Fibroblast of mammary gland (primary cell): ENCODE results near the gene TLR5.

Experiments used
- DNase-seq: peaks from one replicate; pipeline ENCODE4 v3.0.0-alpha.2; 2010; ENCODE audit warnings: low read depth
- H3K4me3 ChIP-seq: 2 replicates; pipeline ENCODE4 v1.5.1; 2011; ENCODE audit warnings: low read depth, mild to moderate bottlenecking, low read length, moderate library complexity; ENCODE audit not compliant: control insufficient read depth
- TF ChIP-seq, protein P1 (sequence below): conservative IDR thresholded peaks from 2 replicates; pipeline ENCODE4 v1.5.1; 2011; ENCODE audit warnings: low read depth, low read length, inconsistent platforms; ENCODE audit not compliant: control insufficient read depth, insufficient read depth

Gene TLR5

DNA sequence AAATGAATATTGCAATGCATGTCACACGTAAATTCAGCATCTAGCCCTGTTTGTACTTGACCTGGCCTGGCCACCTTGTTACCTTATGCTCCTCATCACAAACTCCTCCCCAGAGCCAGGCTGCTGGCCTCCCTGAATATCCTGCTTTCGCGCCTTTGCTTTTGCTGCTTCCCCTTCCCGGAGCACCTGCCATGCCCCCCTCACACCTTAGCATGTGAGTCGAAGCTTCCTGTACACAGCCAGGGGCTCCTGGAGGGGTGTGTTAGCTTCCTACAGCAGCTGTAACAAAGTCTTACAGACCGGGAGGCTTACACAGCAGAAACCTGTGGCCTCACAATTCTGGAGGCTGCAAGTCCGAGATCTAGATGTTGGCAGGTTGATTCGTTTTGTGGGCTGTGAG, 60.1 kb downstream of the TLR5 start:
- TF ChIP-seq, protein P1, sequence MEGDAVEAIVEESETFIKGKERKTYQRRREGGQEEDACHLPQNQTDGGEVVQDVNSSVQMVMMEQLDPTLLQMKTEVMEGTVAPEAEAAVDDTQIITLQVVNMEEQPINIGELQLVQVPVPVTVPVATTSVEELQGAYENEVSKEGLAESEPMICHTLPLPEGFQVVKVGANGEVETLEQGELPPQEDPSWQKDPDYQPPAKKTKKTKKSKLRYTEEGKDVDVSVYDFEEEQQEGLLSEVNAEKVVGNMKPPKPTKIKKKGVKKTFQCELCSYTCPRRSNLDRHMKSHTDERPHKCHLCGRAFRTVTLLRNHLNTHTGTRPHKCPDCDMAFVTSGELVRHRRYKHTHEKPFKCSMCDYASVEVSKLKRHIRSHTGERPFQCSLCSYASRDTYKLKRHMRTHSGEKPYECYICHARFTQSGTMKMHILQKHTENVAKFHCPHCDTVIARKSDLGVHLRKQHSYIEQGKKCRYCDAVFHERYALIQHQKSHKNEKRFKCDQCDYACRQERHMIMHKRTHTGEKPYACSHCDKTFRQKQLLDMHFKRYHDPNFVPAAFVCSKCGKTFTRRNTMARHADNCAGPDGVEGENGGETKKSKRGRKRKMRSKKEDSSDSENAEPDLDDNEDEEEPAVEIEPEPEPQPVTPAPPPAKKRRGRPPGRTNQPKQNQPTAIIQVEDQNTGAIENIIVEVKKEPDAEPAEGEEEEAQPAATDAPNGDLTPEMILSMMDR, result no peak
- no peak overlapping the region for H3K4me3 ChIP-seq
- DNase-seq, result no peak

DNA sequence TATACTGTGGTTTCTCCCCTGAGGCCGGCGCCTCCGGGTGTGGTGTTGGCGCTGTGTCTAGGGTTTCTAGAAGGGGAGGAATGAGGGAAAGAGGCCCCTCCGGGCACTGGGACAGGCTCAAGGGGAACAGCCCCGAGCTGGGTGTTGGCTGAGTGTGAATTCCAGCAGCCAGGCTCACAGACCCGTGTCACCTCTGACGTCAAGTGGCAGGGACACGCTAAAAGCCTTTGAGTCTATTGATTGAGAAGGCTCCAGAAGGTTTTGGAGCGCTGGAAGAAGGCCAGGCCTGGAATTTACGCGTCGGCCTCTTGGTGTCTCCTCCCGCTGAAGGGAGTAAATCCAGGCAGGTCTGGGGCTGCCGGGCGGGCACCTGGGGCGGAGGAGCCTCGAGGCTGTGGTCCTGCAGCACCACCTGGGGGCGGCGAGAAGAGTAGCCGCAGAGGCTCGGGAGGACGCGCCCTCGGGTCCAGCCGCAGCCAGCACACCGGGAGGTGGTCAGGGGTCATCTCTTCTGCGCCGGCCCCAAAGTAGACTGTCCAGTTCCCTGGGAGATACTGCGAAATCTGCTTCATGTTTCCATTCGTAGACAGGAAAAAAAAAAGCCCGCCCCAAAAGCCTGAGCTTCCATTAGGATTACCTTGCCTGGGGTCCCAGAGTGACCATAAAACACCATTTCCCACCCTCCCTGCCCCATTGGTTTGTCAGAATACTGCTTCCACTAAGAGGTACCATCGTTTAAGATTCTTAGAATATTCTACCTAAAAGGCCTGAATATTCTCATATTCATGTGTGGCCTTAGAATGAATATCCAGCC, 61.7 kb downstream of the TLR5 start:
- DNase-seq, result peak; percentile 89
- TF ChIP-seq, protein P1, result peak; percentile 63
- peak overlapping the region; percentile 40 for H3K4me3 ChIP-seq

DNA sequence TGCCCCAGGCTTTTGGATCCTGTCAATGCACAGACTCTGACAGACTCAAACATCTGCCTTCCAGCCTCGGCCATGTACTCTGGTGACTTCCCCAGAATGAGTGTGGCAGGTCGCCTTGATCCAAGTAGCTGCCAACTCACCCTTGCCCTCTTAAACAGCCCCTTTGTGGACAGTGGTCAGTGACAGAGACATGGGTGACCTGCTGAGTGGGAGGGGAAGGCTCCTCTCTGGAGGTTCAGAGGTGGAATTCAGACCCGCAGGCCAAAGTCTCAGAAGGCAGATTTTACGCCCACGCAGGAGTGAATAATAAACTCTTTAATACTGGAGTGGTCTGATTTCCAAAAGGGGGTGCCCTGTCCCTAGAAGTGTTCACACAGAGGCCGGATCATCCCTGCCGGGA, 63.5 kb downstream of the TLR5 start:
- H3K4me3 ChIP-seq, result no peak overlapping the region
- no peak for DNase-seq
- TF ChIP-seq, protein P1, result no peak

DNA sequence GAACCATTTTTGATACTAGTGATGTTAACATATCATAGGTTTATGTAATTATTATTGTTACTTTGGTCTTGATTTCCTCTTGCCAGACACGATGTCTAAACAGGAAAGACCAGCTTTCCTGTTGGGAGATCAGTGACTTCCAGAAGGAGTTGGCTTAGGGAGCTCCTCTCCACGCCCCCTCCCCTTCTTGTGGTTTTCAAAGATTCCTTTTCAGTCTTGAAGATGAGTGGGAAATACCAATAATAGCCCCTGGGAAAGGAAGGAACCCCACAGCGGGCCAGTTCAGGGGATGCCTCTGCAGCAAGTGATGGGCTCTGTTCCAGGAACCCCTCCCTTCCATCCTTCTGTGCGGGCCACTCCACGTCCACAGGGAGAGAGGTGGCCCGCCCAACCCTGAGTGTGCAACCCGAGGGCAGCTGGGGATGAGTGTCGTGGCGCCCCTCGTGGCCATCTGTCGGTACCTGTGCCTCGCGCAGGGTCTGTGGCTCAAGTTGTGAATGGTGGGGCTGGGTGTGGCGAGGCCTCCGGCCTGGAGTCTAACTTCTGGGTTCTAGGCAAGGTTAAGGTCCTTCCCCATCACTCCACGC, 65.7 kb downstream of the TLR5 start:
- no peak for DNase-seq
- H3K4me3 ChIP-seq, result no peak overlapping the region

DNA sequence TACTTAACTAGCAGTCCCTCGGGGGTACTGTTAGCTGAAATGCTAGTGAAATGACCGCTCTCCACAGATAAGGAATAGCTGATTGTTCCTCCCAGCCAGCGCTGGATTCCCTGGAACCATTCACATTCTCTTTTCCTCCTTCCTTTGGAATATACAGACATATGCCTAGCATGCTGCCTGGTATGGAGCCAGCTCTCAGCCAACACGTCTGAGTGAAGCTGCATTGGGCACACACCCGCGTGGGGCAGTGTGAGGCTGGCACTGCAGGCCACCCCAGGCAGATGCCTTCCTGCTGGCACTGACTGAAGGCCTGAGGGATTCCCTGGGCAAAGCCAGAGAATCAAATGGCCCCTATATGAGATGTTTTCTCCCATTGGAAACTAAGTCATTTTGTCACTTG, 66.7 kb downstream of the TLR5 start:
- TF ChIP-seq, protein P1, result no peak
- DNase-seq, result no peak
- H3K4me3 ChIP-seq, result no peak overlapping the region

More for the DNA sequence above, 65.7 kb downstream of the TLR5 start:
- TF ChIP-seq, protein P1, result no peak

DNA sequence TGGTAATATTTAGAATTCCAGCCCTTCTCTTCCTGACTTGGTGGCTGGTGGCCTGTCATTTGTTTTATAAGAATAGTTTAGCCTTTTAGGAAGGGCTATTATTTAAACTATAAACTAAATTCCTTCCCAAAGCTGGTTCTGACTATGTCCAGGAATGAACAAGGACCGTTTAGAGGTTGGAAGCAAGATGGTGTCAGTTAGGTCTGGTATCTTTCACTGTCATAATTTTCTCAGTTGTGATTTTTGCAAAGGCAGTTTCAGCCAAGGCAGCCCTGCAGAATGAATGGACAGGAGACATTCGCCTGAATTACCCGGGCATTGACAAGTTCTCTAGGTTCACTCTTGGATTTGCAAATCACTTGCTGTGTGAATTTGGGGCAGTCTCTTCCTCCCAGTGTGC, 67.2 kb downstream of the TLR5 start:
- TF ChIP-seq, protein P1, result no peak
- no peak overlapping the region for H3K4me3 ChIP-seq
- DNase-seq, result no peak
